ENCODE results near the gene SLC5A12. TPM values are rescaled to one million over a fixed set of nuclear protein-coding genes. Genes with fewer than 3 reads are reported as not detected.

The SLC5A12 gene
- polyA plus RNA-seq, 1 donor from 2014 or later, result not detected

GRCh38 chr11:26704249-26704648 is 17.6 kb downstream of the SLC5A12 start:
- no peaks in the 10 kb centered on the region for H3K9me3 ChIP-seq (ENCODE audit: low read length)
- no peaks in the 10 kb centered on the region for H3F3A ChIP-seq (ENCODE audit: insufficient read depth, low read length, poor library complexity, severe bottlenecking)
- H3K27ac ChIP-seq (ENCODE audit: low read length), result no peak overlapping the region
- no peaks in the 10 kb centered on the region for H3K9me2 ChIP-seq (ENCODE audit: insufficient read depth, low read length)
- no peak overlapping the region for H3K4me3 ChIP-seq (ENCODE audit: low read length)
- H3K27me3 ChIP-seq (ENCODE audit: insufficient read depth, low read depth, low read length), result no peaks in the 10 kb centered on the region
- H4K20me1 ChIP-seq (ENCODE audit: insufficient read depth), result no peaks in the 10 kb centered on the region
- no peaks in the 10 kb centered on the region for H3K79me2 ChIP-seq (replicated peaks; ENCODE audit: insufficient read depth, low read length)
- H2AFZ ChIP-seq (ENCODE audit: low read depth, low read length), result no peak overlapping the region
- TF ChIP-seq MXI1 (conservative IDR thresholded peaks at IDR 0.05; ENCODE audit: poor library complexity, severe bottlenecking) (no peak), EP300 (conservative IDR thresholded peaks at IDR 0.05; ENCODE audit: poor library complexity, severe bottlenecking) (no peak), REST (IDR thresholded peaks at IDR 0.05; ENCODE audit: borderline replicate concordance) (no peak), TAF1 (IDR thresholded peaks at IDR 0.05; ENCODE audit: low read depth) (no peak), RAD21 (conservative IDR thresholded peaks at IDR 0.05) (no peak)
- no peak overlapping the region for H3K4me2 ChIP-seq (ENCODE audit: low read length)
- no peak overlapping the region for H3K9ac ChIP-seq (ENCODE audit: low read length)
- H3K36me3 ChIP-seq (ENCODE audit: insufficient read depth, low read length), result no peaks in the 10 kb centered on the region

- H3K36me3 ChIP-seq (ENCODE audit: insufficient read depth, low read length), result no peaks in the 10 kb centered on the region
- H3K79me2 ChIP-seq (replicated peaks; ENCODE audit: insufficient read depth, low read length), result no peaks in the 10 kb centered on the region
- TF ChIP-seq TAF1 (IDR thresholded peaks at IDR 0.05; ENCODE audit: low read depth) (no peak), MXI1 (conservative IDR thresholded peaks at IDR 0.05; ENCODE audit: poor library complexity, severe bottlenecking) (no peak), REST (IDR thresholded peaks at IDR 0.05; ENCODE audit: borderline replicate concordance) (no peak), POLR2AphosphoS5 (IDR thresholded peaks at IDR 0.05) (no peak), EP300 (conservative IDR thresholded peaks at IDR 0.05; ENCODE audit: poor library complexity, severe bottlenecking) (no peak), EZH2 (IDR thresholded peaks at IDR 0.05; ENCODE audit: borderline replicate concordance, insufficient read depth, low read length, poor library complexity, severe bottlenecking) (no peak), SMC3 (conservative IDR thresholded peaks at IDR 0.05; ENCODE audit: poor library complexity) (no peak), RAD21 (conservative IDR thresholded peaks at IDR 0.05) (no peak), CTCF (IDR thresholded peaks at IDR 0.05; ENCODE audit: poor library complexity, severe bottlenecking) (no peak)
- H3K27ac ChIP-seq (ENCODE audit: low read length), result no peak overlapping the region
- no peak overlapping the region for H3K4me3 ChIP-seq (ENCODE audit: low read length)
- no peaks in the 10 kb centered on the region for H3K27me3 ChIP-seq (ENCODE audit: insufficient read depth, low read depth, low read length)
- no peak overlapping the region for H2AFZ ChIP-seq (ENCODE audit: low read depth, low read length)
- H3K9me3 ChIP-seq (ENCODE audit: low read length), result no peaks in the 10 kb centered on the region
- no peak overlapping the region for H3K4me2 ChIP-seq (ENCODE audit: low read length)
- no peaks in the 10 kb centered on the region for H3F3A ChIP-seq (ENCODE audit: insufficient read depth, low read length, poor library complexity, severe bottlenecking)
- H4K20me1 ChIP-seq (ENCODE audit: insufficient read depth), result no peaks in the 10 kb centered on the region
- H3K9ac ChIP-seq (ENCODE audit: low read length), result no peak overlapping the region
- no peaks in the 10 kb centered on the region for H3K9me2 ChIP-seq (ENCODE audit: insufficient read depth, low read length)
Observed at GRCh38 chr11:26703411-26704191, 18.3 kb downstream of the SLC5A12 start.

Data from neural cell (in vitro differentiated cells).